PC-3 (cell line): ENCODE measurements around the gene ELL2. TPM values are rescaled to one million over a fixed set of nuclear protein-coding genes. Genes with fewer than 3 reads are reported as not detected.

Experiments used
- ATAC-seq: fragments of 200-7000 bp; cut with Tn5 transposase; 2 replicates; pipeline ENCODE4 v1.9.1; 2020; ENCODE audit warnings: mild to moderate bottlenecking, moderate library complexity
- BruUV-seq: library from RNA; stranded (reverse); fragments of 400-500 nt; replicated peaks from 2 replicates; lab custom pipeline; 2021; lab: Mats Ljungman, UMichigan
- CTCF ChIA-PET: fragments of 300-600 bp; sonication (Branson Sonifier 250); formaldehyde crosslinking; loops from one replicate; lab custom pipeline; 2022; ENCODE audit warnings: antibody characterized with exemption; lab: Charles Lee
- POLR2A ChIA-PET: fragments of 300-600 bp; sonication (Branson Sonifier 250); formaldehyde crosslinking; loops from one replicate; lab custom pipeline; 2022; ENCODE audit warnings: antibody characterized with exemption; ENCODE audit not compliant: unreplicated experiment; lab: Charles Lee
- DNase-seq: peaks from one replicate; pipeline ENCODE4 v3.0.0-alpha.2; 2015
- H2AFZ ChIP-seq: fragments of 300-600 bp; sonication (generic); 2 replicates; pipeline ENCODE4 v1.6.0; 2016; ENCODE audit warnings: antibody characterized with exemption, low read length
- H3F3A ChIP-seq: fragments of 300-600 bp; sonication (generic); one replicate; pipeline ENCODE4 v1.6.0; 2017; ENCODE audit warnings: antibody characterized with exemption, low read length, control low read depth, mild to moderate bottlenecking; ENCODE audit not compliant: unreplicated experiment
- H3K27ac ChIP-seq: fragments of 300-600 bp; sonication (generic); 2 replicates; pipeline ENCODE4 v1.5.1; 2016; ENCODE audit warnings: mild to moderate bottlenecking, low read length
- H3K27me3 ChIP-seq: fragments of 300-600 bp; sonication (generic); 2 replicates; pipeline ENCODE4 v1.6.1; 2016; ENCODE audit warnings: low read length, mixed read lengths
- H3K36me3 ChIP-seq: fragments of 300-600 bp; sonication (generic); 2 replicates; pipeline ENCODE4 v1.6.1; 2016; ENCODE audit warnings: low read depth, mixed run types, low read length, mixed read lengths
- H3K4me1 ChIP-seq: fragments of 300-600 bp; sonication (generic); 2 replicates; pipeline ENCODE4 v1.5.1; 2016; ENCODE audit warnings: low read length; ENCODE audit not compliant: insufficient read depth
- H3K4me2 ChIP-seq: fragments of 300-600 bp; sonication (generic); 2 replicates; pipeline ENCODE4 v1.6.0; 2016; ENCODE audit warnings: low read length
- H3K4me3 ChIP-seq: fragments of 300-600 bp; sonication (generic); 2 replicates; pipeline ENCODE4 v1.5.1; 2016; ENCODE audit warnings: mild to moderate bottlenecking, low read length, mixed read lengths
- H3K79me2 ChIP-seq: fragments of 300-600 bp; sonication (generic); 2 replicates; pipeline ENCODE4 v1.6.1; 2017; ENCODE audit warnings: low read length, mixed read lengths
- H3K9ac ChIP-seq: fragments of 300-600 bp; sonication (generic); 2 replicates; pipeline ENCODE4 v1.6.0; 2016; ENCODE audit warnings: mild to moderate bottlenecking, low read length
- H3K9me2 ChIP-seq: fragments of 300-600 bp; sonication (generic); replicated peaks from 2 replicates; pipeline ENCODE4 v1.6.1; 2016; ENCODE audit warnings: mixed run types, low read length, mixed read lengths
- H3K9me3 ChIP-seq: fragments of 300-600 bp; sonication (generic); 2 replicates; pipeline ENCODE4 v1.6.1; 2016; ENCODE audit warnings: low read length, mixed read lengths
- H4K20me1 ChIP-seq: fragments of 300-600 bp; sonication (generic); 2 replicates; pipeline ENCODE4 v1.6.1; 2016; ENCODE audit warnings: low read length, mixed read lengths
- EZH2 ChIP-seq: fragments of 300-600 bp; sonication (generic); IDR thresholded peaks from one replicate; pipeline ENCODE4 v1.6.1; 2017; ENCODE audit warnings: antibody characterized with exemption, mild to moderate bottlenecking, low read length; ENCODE audit not compliant: unreplicated experiment
- EZH2phosphoT487 ChIP-seq: fragments of 300-600 bp; sonication (generic); IDR thresholded peaks from 2 replicates; pipeline ENCODE4 v1.6.1; 2018; ENCODE audit warnings: mild to moderate bottlenecking, antibody characterized with exemption, low read length, borderline replicate concordance
- intact Hi-C: fragments of 100-400 bp; cut with micrococcal nuclease; formaldehyde crosslinking; loops from 2 replicates; pipeline ENCODE4 v1.9.0; 2023
- total RNA-seq: library from RNA; depleted of rRNA; stranded (reverse); fragments of >200 nt; gene quantifications from 2 replicates; pipeline ENCODE4 v1.2.3, GENCODE V29; 2014
- TF ChIP-seq, protein P1 (sequence below): fragments of 300-600 bp; sonication (generic); conservative IDR thresholded peaks from 2 replicates; pipeline ENCODE4 v1.5.1; 2017; ENCODE audit warnings: antibody characterized with exemption, low read depth, mild to moderate bottlenecking, low read length

ELL2 gene
- total RNA-seq, 1 experiment from 2014 or later, result 72.2 TPM

DNA sequence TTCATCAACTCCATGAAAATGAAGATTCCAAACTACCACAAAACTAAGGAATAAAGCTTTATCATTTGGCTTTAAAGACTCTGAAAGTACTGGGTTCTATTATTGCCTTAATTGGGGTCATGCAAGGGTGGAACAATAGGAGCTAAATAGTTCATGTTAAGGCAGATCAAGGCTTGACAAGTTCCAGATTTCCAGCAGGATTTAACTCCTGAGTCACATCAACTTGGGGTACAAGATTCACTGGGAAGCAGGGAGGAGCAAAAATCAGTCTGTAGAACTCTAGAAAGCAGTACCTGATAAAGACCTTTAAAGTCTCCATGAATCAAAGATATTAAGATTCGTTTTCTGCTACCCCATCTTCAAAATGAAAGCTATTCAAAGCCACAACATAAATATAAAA lies 97.2 kb downstream of the ELL2 start:
- Histone ChIP-seq H3K27ac (peak overlapping the region; percentile 53; the same call in 1 of the 2 replicates), H3F3A (peaks cover 9% of the 10 kb centered on the region), H3K79me2 (no peaks in the 10 kb centered on the region), H4K20me1 (no peaks in the 10 kb centered on the region), H3K36me3 (no peaks in the 10 kb centered on the region), H3K9ac (no peak overlapping the region), H3K4me3 (no peak overlapping the region), H3K27me3 (no peaks in the 10 kb centered on the region), H2AFZ (no peak overlapping the region; the same call in 1 of the 2 replicates), H3K9me3 (no peaks in the 10 kb centered on the region), H3K9me2 (no peaks in the 10 kb centered on the region), H3K4me1 (peaks cover 48% of the 10 kb centered on the region), H3K4me2 (no peak overlapping the region)
- BruUV-seq, result no TSS peak
- CTCF ChIA-PET, result no interaction called here
- TF ChIP-seq EZH2 (no peak), EZH2phosphoT487 (no peak)
- TF ChIP-seq, protein P1, sequence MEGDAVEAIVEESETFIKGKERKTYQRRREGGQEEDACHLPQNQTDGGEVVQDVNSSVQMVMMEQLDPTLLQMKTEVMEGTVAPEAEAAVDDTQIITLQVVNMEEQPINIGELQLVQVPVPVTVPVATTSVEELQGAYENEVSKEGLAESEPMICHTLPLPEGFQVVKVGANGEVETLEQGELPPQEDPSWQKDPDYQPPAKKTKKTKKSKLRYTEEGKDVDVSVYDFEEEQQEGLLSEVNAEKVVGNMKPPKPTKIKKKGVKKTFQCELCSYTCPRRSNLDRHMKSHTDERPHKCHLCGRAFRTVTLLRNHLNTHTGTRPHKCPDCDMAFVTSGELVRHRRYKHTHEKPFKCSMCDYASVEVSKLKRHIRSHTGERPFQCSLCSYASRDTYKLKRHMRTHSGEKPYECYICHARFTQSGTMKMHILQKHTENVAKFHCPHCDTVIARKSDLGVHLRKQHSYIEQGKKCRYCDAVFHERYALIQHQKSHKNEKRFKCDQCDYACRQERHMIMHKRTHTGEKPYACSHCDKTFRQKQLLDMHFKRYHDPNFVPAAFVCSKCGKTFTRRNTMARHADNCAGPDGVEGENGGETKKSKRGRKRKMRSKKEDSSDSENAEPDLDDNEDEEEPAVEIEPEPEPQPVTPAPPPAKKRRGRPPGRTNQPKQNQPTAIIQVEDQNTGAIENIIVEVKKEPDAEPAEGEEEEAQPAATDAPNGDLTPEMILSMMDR, result no peak
- no peak for DNase-seq
- ATAC-seq, result no peak
- intact Hi-C loops, result loop anchor here (5.0 kb wide), 1 partner anchor 738 kb away; no protein-coding TSS in a partner anchor
- POLR2A ChIA-PET, result interaction anchor here (0.6 kb wide), 1 partner anchor 784 kb away, joined by 4 read pairs; no protein-coding TSS in a partner anchor

DNA sequence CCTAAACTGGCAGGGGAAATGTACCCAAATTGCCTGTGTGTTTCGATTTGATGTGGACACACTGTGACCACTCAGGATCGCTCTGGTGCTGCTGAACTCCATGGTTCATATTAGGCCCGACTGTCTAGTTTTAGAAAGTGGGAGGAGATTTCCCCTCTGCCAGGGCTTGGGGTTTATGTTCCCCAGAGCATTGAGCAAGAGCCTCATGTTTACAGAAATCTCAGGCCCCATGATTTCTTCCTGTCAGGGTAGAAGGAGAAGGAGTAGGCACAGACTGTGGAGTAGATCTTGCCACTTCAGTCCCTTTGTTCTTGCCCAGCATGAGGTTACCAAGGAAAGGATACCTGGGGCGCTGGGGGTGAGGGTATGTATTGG lies 98.3 kb downstream of the ELL2 start:
- no peaks in the 10 kb centered on the region for H3K27me3 ChIP-seq
- TF ChIP-seq EZH2phosphoT487 (no peak), EZH2 (no peak)
- TF ChIP-seq, protein P1, result no peak
- no TSS peak for BruUV-seq
- no peaks in the 10 kb centered on the region for H3K9me3 ChIP-seq
- H3K4me1 ChIP-seq, result peaks cover 53% of the 10 kb centered on the region
- no peak for DNase-seq
- no peaks in the 10 kb centered on the region for H3K9me2 ChIP-seq
- CTCF ChIA-PET, result no interaction called here
- H3K27ac ChIP-seq, result peak overlapping the region; percentile 99
- H3K4me2 ChIP-seq, result peak overlapping the region; percentile 69; the same call in 1 of the 2 replicates
- no peaks in the 10 kb centered on the region for H3K79me2 ChIP-seq
- peak overlapping the region; percentile 84; the same call in 1 of the 2 replicates for H3K9ac ChIP-seq
- intact Hi-C loops, result loop anchor here (5.0 kb wide), 1 partner anchor 739 kb away; no protein-coding TSS in a partner anchor
- H3F3A ChIP-seq, result peaks cover 9% of the 10 kb centered on the region
- no peaks in the 10 kb centered on the region for H3K36me3 ChIP-seq
- POLR2A ChIA-PET, result no interaction called here
- no peaks in the 10 kb centered on the region for H4K20me1 ChIP-seq
- no peak for ATAC-seq
- H2AFZ ChIP-seq, result no peak overlapping the region
- no peak overlapping the region for H3K4me3 ChIP-seq

DNA sequence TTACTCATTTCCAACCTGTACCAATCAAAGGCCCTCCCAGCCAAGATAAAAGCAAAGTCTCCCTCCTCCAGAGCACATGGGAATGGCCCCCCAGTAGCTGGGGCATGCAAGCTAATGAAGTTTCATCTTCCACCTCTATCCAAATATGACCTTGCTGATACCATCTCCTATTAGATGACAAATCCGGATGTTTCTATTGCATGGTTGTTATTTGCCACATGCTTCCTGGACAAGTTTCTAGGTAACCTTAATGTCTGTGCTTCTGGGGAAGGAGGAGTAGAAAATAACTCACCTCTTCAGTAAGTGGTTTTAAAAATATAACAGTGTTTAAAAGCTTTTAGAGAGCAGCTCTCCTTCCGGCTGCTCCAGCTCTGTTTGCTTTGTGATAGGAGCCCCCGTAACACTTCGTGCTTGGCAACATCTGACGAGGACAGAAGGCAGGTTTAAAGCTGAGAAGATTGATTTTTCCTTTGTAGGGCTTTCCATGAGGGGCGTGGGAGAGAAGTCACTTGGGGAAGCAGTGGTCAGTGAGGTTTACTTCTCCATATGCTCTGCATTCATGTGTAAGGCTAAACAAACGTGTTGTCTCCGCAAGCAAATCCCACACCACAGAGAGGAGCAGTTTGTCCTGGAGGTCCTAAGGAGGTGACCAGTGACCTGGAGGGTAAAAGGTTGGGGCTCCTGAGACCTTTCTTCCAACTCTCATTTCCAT lies 98.8 kb downstream of the ELL2 start:
- no peak for ATAC-seq
- CTCF ChIA-PET, result no interaction called here
- Histone ChIP-seq H3K36me3 (no peaks in the 10 kb centered on the region), H3K79me2 (no peaks in the 10 kb centered on the region), H3K27me3 (no peaks in the 10 kb centered on the region), H3K9me3 (no peaks in the 10 kb centered on the region), H3K9ac (peak overlapping the region; percentile 84), H3K4me3 (no peak overlapping the region), H3K27ac (peak overlapping the region; percentile 99), H4K20me1 (no peaks in the 10 kb centered on the region), H3K4me2 (peak overlapping the region; percentile 69), H2AFZ (peak overlapping the region; percentile 21; the same call in 1 of the 2 replicates), H3K4me1 (peaks cover 58% of the 10 kb centered on the region), H3K9me2 (no peaks in the 10 kb centered on the region), H3F3A (peaks cover 12% of the 10 kb centered on the region)
- TF ChIP-seq EZH2phosphoT487 (no peak), EZH2 (no peak)
- TF ChIP-seq, protein P1, result no peak
- no TSS peak for BruUV-seq
- POLR2A ChIA-PET, result no interaction called here
- peak; percentile 60 for DNase-seq
- intact Hi-C loops, result loop anchor here (5.0 kb wide), 1 partner anchor 739 kb away; no protein-coding TSS in a partner anchor
